Measurements from ENCODE around the gene DLGAP4.

DNA sequence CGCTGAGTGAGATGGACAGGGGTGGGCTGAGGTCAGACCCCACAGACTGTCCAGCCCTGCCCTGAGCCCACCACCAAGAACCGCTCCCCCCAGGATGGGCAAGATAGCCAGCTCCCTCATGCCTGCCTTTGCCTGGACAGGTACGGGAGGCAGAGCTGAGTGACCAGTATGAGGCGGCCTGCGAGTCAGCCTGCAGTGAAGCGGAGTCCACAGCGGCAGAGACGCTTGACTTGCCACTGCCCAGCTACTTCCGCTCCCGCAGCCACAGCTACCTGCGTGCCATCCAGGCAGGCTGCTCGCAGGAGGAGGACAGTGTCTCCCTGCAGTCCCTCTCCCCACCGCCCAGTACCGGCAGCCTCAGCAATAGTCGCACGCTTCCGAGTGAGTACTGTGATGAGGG, 140.4 kb downstream of the DLGAP4 start:
- no peak for TF ChIP-seq HDAC2 (IDR thresholded peaks at IDR 0.05; ENCODE audit: borderline replicate concordance in 1 of 2, low read depth in 2 of 2, low read length in 2 of 2)
- TF ChIP-seq YY1 (IDR thresholded peaks at IDR 0.05; ENCODE audit: low read depth, low read length), result no peak
- no peak for TF ChIP-seq TBP (IDR thresholded peaks at IDR 0.05; ENCODE audit: low read depth, low read length)
- TF ChIP-seq, protein P1, sequence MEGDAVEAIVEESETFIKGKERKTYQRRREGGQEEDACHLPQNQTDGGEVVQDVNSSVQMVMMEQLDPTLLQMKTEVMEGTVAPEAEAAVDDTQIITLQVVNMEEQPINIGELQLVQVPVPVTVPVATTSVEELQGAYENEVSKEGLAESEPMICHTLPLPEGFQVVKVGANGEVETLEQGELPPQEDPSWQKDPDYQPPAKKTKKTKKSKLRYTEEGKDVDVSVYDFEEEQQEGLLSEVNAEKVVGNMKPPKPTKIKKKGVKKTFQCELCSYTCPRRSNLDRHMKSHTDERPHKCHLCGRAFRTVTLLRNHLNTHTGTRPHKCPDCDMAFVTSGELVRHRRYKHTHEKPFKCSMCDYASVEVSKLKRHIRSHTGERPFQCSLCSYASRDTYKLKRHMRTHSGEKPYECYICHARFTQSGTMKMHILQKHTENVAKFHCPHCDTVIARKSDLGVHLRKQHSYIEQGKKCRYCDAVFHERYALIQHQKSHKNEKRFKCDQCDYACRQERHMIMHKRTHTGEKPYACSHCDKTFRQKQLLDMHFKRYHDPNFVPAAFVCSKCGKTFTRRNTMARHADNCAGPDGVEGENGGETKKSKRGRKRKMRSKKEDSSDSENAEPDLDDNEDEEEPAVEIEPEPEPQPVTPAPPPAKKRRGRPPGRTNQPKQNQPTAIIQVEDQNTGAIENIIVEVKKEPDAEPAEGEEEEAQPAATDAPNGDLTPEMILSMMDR (IDR thresholded peaks at IDR 0.05; ENCODE audit: control extremely low read depth in 1 of 3, insufficient read depth in 1 of 3, low read depth in 1 of 3, low read length in 3 of 3), result no peak
- no peak for TF ChIP-seq SIN3A (conservative IDR thresholded peaks at IDR 0.05 in 1 of 2, IDR thresholded peaks at IDR 0.05 in 1 of 2; ENCODE audit: low read depth in 1 of 2, low read length in 2 of 2)
- TF ChIP-seq, protein P2, sequence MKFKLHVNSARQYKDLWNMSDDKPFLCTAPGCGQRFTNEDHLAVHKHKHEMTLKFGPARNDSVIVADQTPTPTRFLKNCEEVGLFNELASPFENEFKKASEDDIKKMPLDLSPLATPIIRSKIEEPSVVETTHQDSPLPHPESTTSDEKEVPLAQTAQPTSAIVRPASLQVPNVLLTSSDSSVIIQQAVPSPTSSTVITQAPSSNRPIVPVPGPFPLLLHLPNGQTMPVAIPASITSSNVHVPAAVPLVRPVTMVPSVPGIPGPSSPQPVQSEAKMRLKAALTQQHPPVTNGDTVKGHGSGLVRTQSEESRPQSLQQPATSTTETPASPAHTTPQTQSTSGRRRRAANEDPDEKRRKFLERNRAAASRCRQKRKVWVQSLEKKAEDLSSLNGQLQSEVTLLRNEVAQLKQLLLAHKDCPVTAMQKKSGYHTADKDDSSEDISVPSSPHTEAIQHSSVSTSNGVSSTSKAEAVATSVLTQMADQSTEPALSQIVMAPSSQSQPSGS (IDR thresholded peaks at IDR 0.05; ENCODE audit: low read length), result no peak
- no peak for TF ChIP-seq EP300 (IDR thresholded peaks at IDR 0.05; ENCODE audit: borderline replicate concordance in 1 of 2, low read depth in 2 of 2, low read length in 2 of 2)
- TF ChIP-seq, protein P3, sequence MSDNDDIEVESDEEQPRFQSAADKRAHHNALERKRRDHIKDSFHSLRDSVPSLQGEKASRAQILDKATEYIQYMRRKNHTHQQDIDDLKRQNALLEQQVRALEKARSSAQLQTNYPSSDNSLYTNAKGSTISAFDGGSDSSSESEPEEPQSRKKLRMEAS (IDR thresholded peaks at IDR 0.05), result no peak
- TF ChIP-seq TEAD4 (IDR thresholded peaks at IDR 0.05; ENCODE audit: low read depth, low read length), result no peak
- no peak for TF ChIP-seq EGR1 (IDR thresholded peaks at IDR 0.05; ENCODE audit: borderline replicate concordance, low read depth, low read length)
- TF ChIP-seq MAFK (IDR thresholded peaks at IDR 0.05; ENCODE audit: low read depth, low read length), result no peak
- TF ChIP-seq CEBPB (IDR thresholded peaks at IDR 0.05; ENCODE audit: low read depth, low read length), result no peak
- no peak for TF ChIP-seq CHD2 (IDR thresholded peaks at IDR 0.05; ENCODE audit: low read length)
- no peak for TF ChIP-seq NRF1 (IDR thresholded peaks at IDR 0.05; ENCODE audit: low read depth, low read length)

Data from H1 (cell line).